ENCODE data around the gene SLC15A3. TPM values are rescaled to one million over a fixed set of nuclear protein-coding genes. Genes with fewer than 3 reads are reported as not detected.
"Not testable (repeated sequence)": the region's sequence is repeated elsewhere in the genome, so short reads cannot be mapped to it uniquely, and the experiment has no call there.

The SLC15A3 gene
- total RNA-seq, 2 donors from 2014 or later: 3.3 to 19.4 TPM

DNA sequence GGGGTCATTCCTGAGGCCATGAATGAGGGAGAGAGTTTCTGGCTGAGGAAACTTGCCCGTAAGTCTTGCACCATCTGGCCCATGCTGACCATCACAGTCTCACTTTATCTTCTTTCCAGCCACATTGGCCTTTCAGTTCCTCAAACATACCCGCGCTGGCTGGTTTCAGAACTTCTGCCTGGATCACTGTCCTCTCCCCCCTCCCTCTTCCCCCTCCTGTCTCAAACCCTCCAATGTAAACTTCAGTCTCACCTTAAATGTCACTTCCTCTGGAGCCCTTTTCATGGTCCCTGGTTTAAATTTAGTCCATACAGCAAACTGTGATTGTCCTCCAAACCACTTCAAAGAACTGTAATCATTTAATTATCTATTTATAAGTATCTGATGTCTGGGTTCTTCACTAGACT, 41.7 kb downstream of the SLC15A3 start:
- no peak for DNase-seq (ENCODE audit: low spot score)

DNA sequence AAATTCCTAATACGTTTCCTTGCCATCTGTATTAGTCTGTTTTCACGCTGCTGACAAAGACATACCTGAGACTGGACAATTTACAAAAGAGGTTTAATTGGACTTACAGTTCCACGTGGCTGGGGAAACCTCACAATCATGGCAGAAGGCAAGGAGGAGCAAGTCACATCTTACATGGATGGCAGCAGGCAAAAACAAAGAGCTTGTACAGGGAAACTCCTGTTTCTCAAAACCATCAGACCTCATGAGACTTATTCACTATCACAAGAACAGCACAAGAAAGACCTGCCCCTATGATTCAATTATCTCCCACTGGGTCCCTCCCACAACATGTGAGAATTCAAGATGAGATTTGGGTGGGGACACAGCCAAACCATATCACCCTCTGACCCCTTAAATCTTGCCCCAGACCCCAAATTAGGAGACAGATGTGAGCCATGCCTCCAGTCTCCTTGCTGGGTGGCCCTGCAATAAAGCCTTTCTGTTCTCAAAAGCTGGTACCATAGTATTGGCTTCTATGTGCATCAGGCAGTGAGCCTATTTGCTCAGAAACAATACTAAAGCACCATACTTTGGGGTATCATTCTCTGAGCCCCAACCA, 42.2 kb downstream of the SLC15A3 start:
- DNase-seq (ENCODE audit: low spot score); H3K4me3 ChIP-seq; H3K36me3 ChIP-seq; H3K27me3 ChIP-seq (replicated peaks; ENCODE audit: insufficient read depth); H3K9me3 ChIP-seq; H3K27ac ChIP-seq: not testable (repeated sequence)
- WGBS: 67% methylated on average over 3 of the region's 3 CpGs
- intact Hi-C loops (cut with DNase I): loop anchor here (5.0 kb wide), 2 partner anchors 218 to 253 kb away; partner anchors contain the start of gene VPS37C
- peaks cover 14% of the 10 kb centered on the region for H3K4me1 ChIP-seq (replicated peaks)

More for the DNA sequence above, 41.7 kb downstream of the SLC15A3 start:
- Histone ChIP-seq H3K27ac (no peak overlapping the region), H3K4me1 (replicated peaks) (peaks cover 10% of the 10 kb centered on the region), H3K9me3 (no peaks in the 10 kb centered on the region), H3K4me3 (no peak overlapping the region), H3K27me3 (replicated peaks; ENCODE audit: insufficient read depth) (no peaks in the 10 kb centered on the region), H3K36me3 (no peaks in the 10 kb centered on the region)
- intact Hi-C loops (cut with DNase I): loop anchor here (5.0 kb wide), 1 partner anchor 252 kb away; the partner anchor contains the start of gene VPS37C
- 73% methylated on average over 3 of the region's 3 CpGs for WGBS
- TF ChIP-seq POLR2AphosphoS5 (IDR thresholded peaks at IDR 0.05) (no peak), POLR2A (IDR thresholded peaks at IDR 0.05) (no peak)
- TF ChIP-seq, protein P1, sequence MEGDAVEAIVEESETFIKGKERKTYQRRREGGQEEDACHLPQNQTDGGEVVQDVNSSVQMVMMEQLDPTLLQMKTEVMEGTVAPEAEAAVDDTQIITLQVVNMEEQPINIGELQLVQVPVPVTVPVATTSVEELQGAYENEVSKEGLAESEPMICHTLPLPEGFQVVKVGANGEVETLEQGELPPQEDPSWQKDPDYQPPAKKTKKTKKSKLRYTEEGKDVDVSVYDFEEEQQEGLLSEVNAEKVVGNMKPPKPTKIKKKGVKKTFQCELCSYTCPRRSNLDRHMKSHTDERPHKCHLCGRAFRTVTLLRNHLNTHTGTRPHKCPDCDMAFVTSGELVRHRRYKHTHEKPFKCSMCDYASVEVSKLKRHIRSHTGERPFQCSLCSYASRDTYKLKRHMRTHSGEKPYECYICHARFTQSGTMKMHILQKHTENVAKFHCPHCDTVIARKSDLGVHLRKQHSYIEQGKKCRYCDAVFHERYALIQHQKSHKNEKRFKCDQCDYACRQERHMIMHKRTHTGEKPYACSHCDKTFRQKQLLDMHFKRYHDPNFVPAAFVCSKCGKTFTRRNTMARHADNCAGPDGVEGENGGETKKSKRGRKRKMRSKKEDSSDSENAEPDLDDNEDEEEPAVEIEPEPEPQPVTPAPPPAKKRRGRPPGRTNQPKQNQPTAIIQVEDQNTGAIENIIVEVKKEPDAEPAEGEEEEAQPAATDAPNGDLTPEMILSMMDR (IDR thresholded peaks at IDR 0.05): no peak

DNA sequence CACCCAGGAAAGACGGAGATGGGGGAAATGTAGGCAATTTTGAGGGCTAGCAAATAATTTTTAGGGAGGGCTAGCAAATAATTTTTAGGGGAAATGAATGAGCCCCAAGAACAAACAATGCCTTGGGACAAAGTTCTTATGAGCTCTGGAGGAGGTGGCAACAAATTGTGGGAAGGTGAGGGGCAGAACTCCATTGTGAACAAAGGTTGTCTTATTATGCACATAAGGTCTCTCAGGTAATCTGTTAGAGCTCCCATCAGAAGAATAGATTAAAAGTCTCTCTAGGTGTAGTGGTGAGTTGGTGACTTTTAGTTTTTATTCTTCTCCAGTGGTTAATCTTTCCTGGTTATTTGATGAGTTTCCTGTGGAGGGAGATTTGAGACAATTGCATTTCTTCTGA, 43.2 kb downstream of the SLC15A3 start:
- Histone ChIP-seq H3K27me3 (replicated peaks; ENCODE audit: insufficient read depth) (no peaks in the 10 kb centered on the region), H3K27ac (no peak overlapping the region), H3K4me3 (no peak overlapping the region), H3K9me3 (no peaks in the 10 kb centered on the region), H3K4me1 (replicated peaks) (peaks cover 18% of the 10 kb centered on the region), H3K36me3 (no peaks in the 10 kb centered on the region)
- TF ChIP-seq, protein P1 (IDR thresholded peaks at IDR 0.05): no peak
- TF ChIP-seq POLR2AphosphoS5 (IDR thresholded peaks at IDR 0.05): no peak
- no peak for TF ChIP-seq POLR2A (IDR thresholded peaks at IDR 0.05)
- WGBS: 25% methylated on average over 1 of the region's 1 CpG
- intact Hi-C loops (cut with DNase I): loop anchor here (5.0 kb wide), 1 partner anchor 218 kb away; no protein-coding TSS in a partner anchor
- DNase-seq (ENCODE audit: low spot score): no peak

DNA sequence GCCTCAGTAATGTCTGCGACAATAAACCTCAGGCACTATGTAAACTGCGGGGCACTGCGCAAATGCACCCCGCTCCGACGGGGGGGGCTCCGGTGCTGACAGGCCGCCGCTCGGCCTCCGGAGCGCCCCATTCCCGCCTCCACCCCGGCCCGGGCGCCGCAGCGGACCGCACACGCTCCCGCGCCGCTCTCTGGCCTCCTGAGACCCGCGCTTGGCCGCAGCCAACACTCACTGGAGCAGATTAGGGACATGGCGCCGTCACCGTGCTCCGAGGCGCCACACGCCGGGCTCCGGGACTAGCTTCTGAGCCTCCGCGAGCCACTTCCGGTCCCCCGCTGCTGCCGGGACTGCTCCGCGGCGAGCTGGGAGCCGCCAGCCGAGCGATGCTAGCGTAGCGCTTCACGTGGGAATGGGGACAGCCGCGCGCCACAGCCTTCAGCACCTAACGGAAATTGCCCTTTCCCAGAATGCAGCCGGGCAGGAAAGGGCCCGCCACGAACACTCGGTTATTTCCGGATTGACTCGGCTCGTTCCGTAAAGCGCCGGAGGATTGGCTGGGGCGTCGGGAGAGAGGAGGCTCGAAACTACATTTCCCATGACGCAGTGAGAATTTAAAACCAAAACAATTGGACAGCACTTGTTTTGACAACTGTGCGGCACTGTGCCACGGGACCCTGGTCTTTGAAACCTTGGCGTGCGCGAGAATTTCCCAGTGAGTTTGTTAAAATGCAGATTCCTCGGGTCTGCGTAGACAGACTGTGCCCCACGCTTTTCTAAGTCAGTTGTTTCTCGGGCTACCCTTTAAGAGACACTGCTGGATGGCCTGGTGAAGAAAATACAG, 45.6 kb downstream of the SLC15A3 start, which contains the start of gene PRPF19:
Gene PRPF19 (minus strand): TSS at position 454 of the 841 bp plus-strand sequence. CDS start 203 bp downstream, at position 251.
- under 1% methylated on average over 72 of the region's 75 CpGs for WGBS
- peak within 1 kb of the TSS; percentile 93 for H3K4me3 ChIP-seq
- intact Hi-C loops (cut with DNase I): loop anchor here (5.0 kb wide), 1 partner anchor 221 kb away; no protein-coding TSS in a partner anchor

More for the DNA sequence above, 45.6 kb downstream of the SLC15A3 start, which contains the start of gene PRPF19:
- Histone ChIP-seq H3K36me3 (peaks cover 0 to 13% of the 10 kb centered on the region in 2 donors), H3K27me3 (replicated peaks; ENCODE audit: insufficient read depth) (no peaks in the 10 kb centered on the region), H3K9me3 (no peaks in the 10 kb centered on the region), H3K27ac (peak within 1 kb of the TSS; percentile 94 to 95), H3K4me1 (replicated peaks) (peaks cover 9% of the 10 kb centered on the region)
- peak; percentile 96 for DNase-seq (ENCODE audit: low spot score)
- TF ChIP-seq POLR2A (IDR thresholded peaks at IDR 0.05): peak; percentile 74
- TF ChIP-seq, protein P1 (IDR thresholded peaks at IDR 0.05): peak in 1 of 4 experiments; percentile 8
- TF ChIP-seq POLR2AphosphoS5 (IDR thresholded peaks at IDR 0.05): peak; percentile 99

Measured in prostate gland (tissue), 2 donors.